CD14-positive monocyte (primary cell): ENCODE data around the gene DCHS1. TPM values are rescaled to one million over a fixed set of nuclear protein-coding genes. Genes with fewer than 3 reads are reported as not detected.

Experiments
- DNase-seq, 3 donors: peaks; one replicate each; pipeline ENCODE4 v3.0.0-alpha.2; 2011 to 2022
- H2AFZ ChIP-seq: 2 replicates; pipeline ENCODE4 v1.6.0; 2012; ENCODE audit warnings: mild to moderate bottlenecking, low read depth, low read length, inconsistent platforms; ENCODE audit not compliant: insufficient read depth, poor library complexity, severe bottlenecking
- H3K27ac ChIP-seq, 2 donors: 1 replicate in 1 of 2; 2 replicates in 1 of 2; pipeline ENCODE4 v1.5.1; 2012 to 2013; ENCODE audit warnings: low read length in 2 of 2, control low read depth in 1 of 2, inconsistent platforms in 1 of 2, low read depth in 1 of 2, mild to moderate bottlenecking in 1 of 2
- H3K27me3 ChIP-seq, 2 donors: one replicate each; pipeline versions ENCODE4 v1.6.0 to v1.6.1; 2011 to 2013; ENCODE audit warnings: low read length in 2 of 2; ENCODE audit not compliant: control insufficient read depth in 2 of 2, insufficient read depth in 2 of 2
- H3K36me3 ChIP-seq, 2 donors: replicated peaks in 1 of 2; 1 replicate in 1 of 2; 2 replicates in 1 of 2; pipeline versions ENCODE4 v1.5.1 to v1.6.1; 2012 to 2013; ENCODE audit warnings: low read length in 2 of 2, control low read depth in 1 of 2, inconsistent platforms in 1 of 2, mild to moderate bottlenecking in 1 of 2; ENCODE audit not compliant: insufficient read depth in 2 of 2, control insufficient read depth in 1 of 2
- H3K4me1 ChIP-seq, 2 donors: 1 replicate in 1 of 2; 2 replicates in 1 of 2; pipeline versions ENCODE4 v1.5.1 to v1.6.1; 2012 to 2013; ENCODE audit warnings: low read length in 2 of 2, control low read depth in 1 of 2, inconsistent platforms in 1 of 2, mild to moderate bottlenecking in 1 of 2, moderate library complexity in 1 of 2; ENCODE audit not compliant: insufficient read depth in 2 of 2, control insufficient read depth in 1 of 2
- H3K4me2 ChIP-seq: replicated peaks from 2 replicates; pipeline ENCODE3; 2012; ENCODE audit warnings: low read length, moderate library complexity, mild to moderate bottlenecking; ENCODE audit not compliant: poor library complexity, severe bottlenecking; ENCODE audit errors: extremely low read depth
- H3K4me3 ChIP-seq, 3 experiments: fragments of 200-600 bp in 1 of 3; sonication (generic) in 1 of 3; replicated peaks in 1 of 3; 1 replicate in 2 of 3; 2 replicates in 1 of 3; pipeline ENCODE4 v1.5.1; 2011 to 2013; ENCODE audit warnings: low read length in 3 of 3, mild to moderate bottlenecking in 3 of 3, control low read depth in 2 of 3, low read depth in 2 of 3, inconsistent platforms in 1 of 3, moderate library complexity in 1 of 3
- H3K79me2 ChIP-seq: 2 replicates; pipeline ENCODE4 v1.6.0; 2012; ENCODE audit warnings: mild to moderate bottlenecking, control low read depth, inconsistent platforms, low read length, moderate library complexity; ENCODE audit not compliant: insufficient read depth
- H3K9ac ChIP-seq: 2 replicates; pipeline ENCODE4 v1.6.0; 2017; ENCODE audit warnings: low read length, mild to moderate bottlenecking; ENCODE audit not compliant: insufficient read depth, poor library complexity, severe bottlenecking
- H3K9me3 ChIP-seq, 2 donors: replicated peaks in 1 of 2; 1 replicate in 1 of 2; 2 replicates in 1 of 2; pipeline versions ENCODE4 v1.5.1 to v1.6.1; 2012 to 2013; ENCODE audit warnings: low read length in 2 of 2, control low read depth in 1 of 2; ENCODE audit not compliant: control insufficient read depth in 1 of 2, insufficient read depth in 1 of 2
- H4K20me1 ChIP-seq: 2 replicates; pipeline ENCODE4 v1.6.0; 2012; ENCODE audit warnings: mild to moderate bottlenecking, low read length, control low read depth, moderate library complexity; ENCODE audit not compliant: insufficient read depth
- H3K27ac Mint-ChIP-seq, 7 donors: one replicate each; pipeline ENCODE4 v1.8.0; 2020; ENCODE audit warnings: mild to moderate bottlenecking in 7 of 7, mixed read lengths in 7 of 7, moderate library complexity in 6 of 7, inconsistent platforms in 2 of 7
- H3K27me3 Mint-ChIP-seq, 3 donors: one replicate each; pipeline ENCODE4 v1.8.0; 2021 to 2022; ENCODE audit warnings: low read depth in 3 of 3, mild to moderate bottlenecking in 3 of 3, mixed read lengths in 3 of 3, moderate library complexity in 3 of 3, inconsistent platforms in 1 of 3
- H3K36me3 Mint-ChIP-seq, 2 donors: one replicate each; pipeline ENCODE4 v1.8.0; 2020; ENCODE audit warnings: mixed read lengths in 2 of 2, inconsistent platforms in 1 of 2, mild to moderate bottlenecking in 1 of 2
- H3K4me1 Mint-ChIP-seq: one replicate; pipeline ENCODE4 v1.8.0; 2020; ENCODE audit warnings: mild to moderate bottlenecking, mixed read lengths
- H3K4me3 Mint-ChIP-seq, 2 donors: one replicate each; pipeline ENCODE4 v1.8.0; 2020; ENCODE audit warnings: mild to moderate bottlenecking in 2 of 2, mixed read lengths in 2 of 2, moderate library complexity in 1 of 2
- H3K9me3 Mint-ChIP-seq, 7 donors: one replicate each; pipeline ENCODE4 v1.8.0; 2020 to 2022; ENCODE audit warnings: mixed read lengths in 7 of 7, mild to moderate bottlenecking in 6 of 7, moderate library complexity in 6 of 7, inconsistent platforms in 2 of 7
- CTCF ChIP-seq: fragments of 200-600 bp; IDR thresholded peaks from one replicate; pipeline ENCODE4 v1.8.0; 2022; ENCODE audit warnings: antibody characterized with exemption, mild to moderate bottlenecking
- WGBS: methylation state at CpG from one replicate; pipeline ENCODE4 v1.1.5; 2013; ENCODE audit warnings: missing lambda C conversion rate; ENCODE audit not compliant: insufficient coverage; 5-methylcytosine and 5-hydroxymethylcytosine counted together
- intact Hi-C, 2 donors: fragments of 100-400 bp; cut with micrococcal nuclease; formaldehyde crosslinking; loops; one replicate each; pipeline versions ENCODE4 v1.15.0 to v1.15.1; 2023
- polyA plus RNA-seq, 3 donors: library from polyadenylated mRNA; depleted of rRNA in 1 of 3; unstranded in 2 of 3; stranded (reverse) in 1 of 3; fragments of 300-500 nt in 2 of 3; fragments of >200 nt in 1 of 3; fragmentation: Illumina TruSeq in 2 of 3; gene quantifications; 1 replicate in 2 of 3; 2 replicates in 1 of 3; pipeline ENCODE4 v1.2.3, GENCODE V29; 2012 to 2021

DCHS1 gene
- polyA plus RNA-seq, 3 donors = 0.01 to 0.88 (median 0.02) TPM

- Histone ChIP-seq H3K9ac (no peak overlapping the region), H3K4me3 (peak overlapping the region in 1 of 3 experiments; percentile 48), H3K36me3 (no peaks in the 10 kb centered on the region), H4K20me1 (no peaks in the 10 kb centered on the region), H2AFZ (peak overlapping the region; percentile 62), H3K27ac (no peak overlapping the region), H3K79me2 (no peaks in the 10 kb centered on the region), H3K4me1 (peaks cover 4 to 10% of the 10 kb centered on the region in 2 donors), H3K4me2 (peak overlapping the region; percentile 58), H3K27me3 (peaks cover 31% of the 10 kb centered on the region in 2 donors), H3K9me3 (peaks cover 0 to 5% of the 10 kb centered on the region in 2 donors)
- no peaks in the 10 kb centered on the region for H3K36me3 Mint-ChIP-seq
- TF ChIP-seq CTCF = no peak
- peaks cover 9% of the 10 kb centered on the region for H3K4me1 Mint-ChIP-seq
- peaks cover 15 to 16% (median 15%) of the 10 kb centered on the region in 3 donors for H3K27me3 Mint-ChIP-seq
- intact Hi-C loops = loop anchor here (5.0 kb wide), 2 partner anchors 42 to 52 kb away; partner anchors contain the start of genes ILK (in 1 of the 2), RRP8 (in 1 of the 2) and TAF10 (in 1 of the 2)
- H3K9me3 Mint-ChIP-seq = peaks cover 0 to 4% (median 0%) of the 10 kb centered on the region in 7 donors
- 78% methylated on average over 7 of the region's 9 CpGs for WGBS
- no peak overlapping the region for H3K4me3 Mint-ChIP-seq
- no peak for DNase-seq
- H3K27ac Mint-ChIP-seq = no peak overlapping the region
Observed at GRCh38 chr11:6654281-6655019, 1.2 kb downstream of the DCHS1 start.

GRCh38 chr11:6653656-6654055, 2.0 kb downstream of the DCHS1 start:
- H2AFZ ChIP-seq = no peak overlapping the region
- no peak overlapping the region for H3K4me2 ChIP-seq
- no peak for TF ChIP-seq CTCF
- peaks cover 0 to 5% of the 10 kb centered on the region in 2 donors for H3K9me3 ChIP-seq
- no peak overlapping the region for H3K27ac Mint-ChIP-seq
- peaks cover 15 to 16% (median 15%) of the 10 kb centered on the region in 3 donors for H3K27me3 Mint-ChIP-seq
- peaks cover 31% of the 10 kb centered on the region in 2 donors for H3K27me3 ChIP-seq
- H3K36me3 ChIP-seq = no peaks in the 10 kb centered on the region
- no peaks in the 10 kb centered on the region for H3K79me2 ChIP-seq
- H3K4me3 ChIP-seq = no peak overlapping the region
- H3K27ac ChIP-seq = no peak overlapping the region
- no peak overlapping the region for H3K9ac ChIP-seq
- no peaks in the 10 kb centered on the region for H3K36me3 Mint-ChIP-seq
- intact Hi-C loops = loop anchor here (5.0 kb wide), 2 partner anchors 41 to 51 kb away; partner anchors contain the start of genes ILK (in 1 of the 2), RRP8 (in 1 of the 2) and TAF10 (in 1 of the 2)
- peaks cover 9% of the 10 kb centered on the region for H3K4me1 Mint-ChIP-seq
- WGBS = 89% methylated on average over 2 of the region's 2 CpGs
- peaks cover 0 to 4% (median 0%) of the 10 kb centered on the region in 7 donors for H3K9me3 Mint-ChIP-seq
- peaks cover 10 to 15% of the 10 kb centered on the region in 2 donors for H3K4me1 ChIP-seq
- no peaks in the 10 kb centered on the region for H4K20me1 ChIP-seq
- no peak overlapping the region for H3K4me3 Mint-ChIP-seq
- no peak for DNase-seq
